T follicular helper cell (primary cell): Measurements from ENCODE around the gene TGFB3.
A peak's percentile ranks its signal among the peaks of the same experiment; 100 is the strongest.

ENCODE experiments used
- DNase-seq: peaks from one replicate; pipeline ENCODE4 v3.0.0-alpha.2; 2020; ENCODE audit warnings: low read depth

TGFB3 gene

GRCh38 chr14:75987201-75987970 is 5.6 kb upstream of the TGFB3 start:
- no peak for DNase-seq

- DNase-seq: no peak
Observed at GRCh38 chr14:75986439-75986765, 4.6 kb upstream of the TGFB3 start.

- peak; percentile 89 for DNase-seq
Observed at GRCh38 chr14:75985618-75986438, 4.0 kb upstream of the TGFB3 start, which contains the start of gene IFT43. Gene IFT43 (plus strand): TSS chr14:75985763. CDS start chr14:75985787, 24 bp downstream.

GRCh38 chr14:75984674-75985073 is 2.9 kb upstream of the TGFB3 start:
- no peak for DNase-seq

GRCh38 chr14:75983019-75983358 is 1.2 kb upstream of the TGFB3 start:
- DNase-seq: no peak

- DNase-seq: peak; percentile 64
Observed at GRCh38 chr14:75982266-75983018, 647 bp upstream of the TGFB3 start.

GRCh38 chr14:75980856-75981255 is 939 bp downstream of the TGFB3 start:
- no peak for DNase-seq

GRCh38 chr14:75979648-75980565 is 1.9 kb downstream of the TGFB3 start:
- DNase-seq: no peak

GRCh38 chr14:75979071-75979571 is 2.7 kb downstream of the TGFB3 start:
- peak; percentile 9 for DNase-seq

GRCh38 chr14:75978249-75978731 is 3.5 kb downstream of the TGFB3 start:
- peak; percentile 8 for DNase-seq

GRCh38 chr14:75977582-75977943 is 4.2 kb downstream of the TGFB3 start:
- DNase-seq: no peak

- no peak for DNase-seq
Observed at GRCh38 chr14:75976826-75977581, 4.8 kb downstream of the TGFB3 start.

- DNase-seq: no peak
Observed at GRCh38 chr14:75972801-75973421, 8.9 kb downstream of the TGFB3 start.

- DNase-seq: no peak
Observed at GRCh38 chr14:75971509-75971908, 10.3 kb downstream of the TGFB3 start.

- DNase-seq: no peak
Observed at GRCh38 chr14:75970989-75971388, 10.8 kb downstream of the TGFB3 start.

GRCh38 chr14:75969891-75970290 is 11.9 kb downstream of the TGFB3 start:
- no peak for DNase-seq

GRCh38 chr14:75969126-75969525 is 12.7 kb downstream of the TGFB3 start:
- DNase-seq: no peak

- no peak for DNase-seq
Observed at GRCh38 chr14:75968456-75968855, 13.3 kb downstream of the TGFB3 start.

- DNase-seq: no peak
Observed at GRCh38 chr14:75967866-75968265, 13.9 kb downstream of the TGFB3 start.

- DNase-seq: no peak
Observed at GRCh38 chr14:75961662-75962061, 20.1 kb downstream of the TGFB3 start.
